Neural crest cell (in vitro differentiated cells): ENCODE results near the gene LRRC45. TPM values are rescaled to one million over a fixed set of nuclear protein-coding genes. Genes with fewer than 3 reads are reported as not detected.

Experiments
- DNase-seq: peaks from one replicate; pipeline ENCODE4 v3.0.0; 2021; ENCODE audit warnings: low read depth, mixed read lengths, low spot score
- H3K27ac Mint-ChIP-seq: one replicate; pipeline ENCODE4 v1.8.0; 2021; ENCODE audit warnings: mild to moderate bottlenecking, mixed read lengths; ENCODE audit not compliant: unreplicated experiment
- H3K27me3 Mint-ChIP-seq: 2 replicates; pipeline ENCODE4 v1.8.0; 2021; ENCODE audit warnings: low read depth, mild to moderate bottlenecking, mixed read lengths
- H3K36me3 Mint-ChIP-seq: 2 replicates; pipeline ENCODE4 v1.8.0; 2021; ENCODE audit warnings: low read depth, mild to moderate bottlenecking, mixed read lengths
- H3K4me1 Mint-ChIP-seq: 2 replicates; pipeline ENCODE4 v1.8.0; 2021; ENCODE audit warnings: mixed read lengths
- H3K4me3 Mint-ChIP-seq: one replicate; pipeline ENCODE4 v1.8.0; 2021; ENCODE audit warnings: mild to moderate bottlenecking, mixed read lengths
- H3K9me3 Mint-ChIP-seq: 2 replicates; pipeline ENCODE4 v1.8.0; 2021; ENCODE audit warnings: mixed read lengths
- CTCF ChIP-seq: fragments of 200-600 bp; sonication (generic); conservative IDR thresholded peaks from 2 replicates; pipeline ENCODE4 v1.5.0; 2021; ENCODE audit warnings: antibody characterized with exemption, mild to moderate bottlenecking
- total RNA-seq: library from RNA; stranded (reverse); gene quantifications from 2 replicates; pipeline ENCODE4 v1.2.1, GENCODE V29; 2021

LRRC45 gene
- total RNA-seq, 1 donor from 2014 or later: 63.5 TPM

- H3K27me3 Mint-ChIP-seq: peaks cover 4% of the 10 kb centered on the region
- peak overlapping the region; percentile 85 for H3K4me3 Mint-ChIP-seq
- no peaks in the 10 kb centered on the region for H3K36me3 Mint-ChIP-seq
- H3K9me3 Mint-ChIP-seq: no peaks in the 10 kb centered on the region
- H3K27ac Mint-ChIP-seq: peak overlapping the region; percentile 62
- TF ChIP-seq CTCF: no peak
- no peak for DNase-seq
- H3K4me1 Mint-ChIP-seq: peaks cover 18% of the 10 kb centered on the region
These were observed 2.4 kb downstream of the LRRC45 start for GRCh38 chr17:82025401-82026107.

- Mint-ChIP-seq H3K36me3 (no peaks in the 10 kb centered on the region), H3K27me3 (peaks cover 3% of the 10 kb centered on the region), H3K4me3 (no peak overlapping the region), H3K4me1 (peaks cover 10% of the 10 kb centered on the region), H3K9me3 (no peaks in the 10 kb centered on the region), H3K27ac (no peak overlapping the region)
- no peak for DNase-seq
- no peak for TF ChIP-seq CTCF
These were observed 5.1 kb downstream of the LRRC45 start for GRCh38 chr17:82028246-82028645.

GRCh38 chr17:82028966-82029365 lies 5.9 kb downstream of the LRRC45 start:
- Mint-ChIP-seq H3K36me3 (no peaks in the 10 kb centered on the region), H3K4me1 (peaks cover 7% of the 10 kb centered on the region), H3K27ac (no peak overlapping the region), H3K4me3 (peak overlapping the region; percentile 77), H3K9me3 (no peaks in the 10 kb centered on the region), H3K27me3 (peaks cover 3% of the 10 kb centered on the region)
- no peak for TF ChIP-seq CTCF
- no peak for DNase-seq

GRCh38 chr17:82029391-82029790 lies 6.3 kb downstream of the LRRC45 start:
- Mint-ChIP-seq H3K36me3 (no peaks in the 10 kb centered on the region), H3K27ac (no peak overlapping the region)

GRCh38 chr17:82029990-82030469 lies 6.9 kb downstream of the LRRC45 start:
- no peak for DNase-seq
- peak overlapping the region; percentile 69 for H3K4me3 Mint-ChIP-seq
- no peak overlapping the region for H3K27ac Mint-ChIP-seq
- peaks cover 9% of the 10 kb centered on the region for H3K4me1 Mint-ChIP-seq
- no peaks in the 10 kb centered on the region for H3K9me3 Mint-ChIP-seq
- H3K36me3 Mint-ChIP-seq: no peaks in the 10 kb centered on the region
- H3K27me3 Mint-ChIP-seq: peaks cover 3% of the 10 kb centered on the region
- TF ChIP-seq CTCF: no peak

More at GRCh38 chr17:82029391-82029790, 6.3 kb downstream of the LRRC45 start:
- no peak for DNase-seq
- H3K4me3 Mint-ChIP-seq: peak overlapping the region; percentile 77
- peaks cover 3% of the 10 kb centered on the region for H3K27me3 Mint-ChIP-seq
- no peaks in the 10 kb centered on the region for H3K9me3 Mint-ChIP-seq
- TF ChIP-seq CTCF: no peak
- H3K4me1 Mint-ChIP-seq: peaks cover 7% of the 10 kb centered on the region
